HCT116 (cell line): ENCODE measurements around the gene TBC1D4. TPM values are rescaled to one million over a fixed set of nuclear protein-coding genes. Genes with fewer than 3 reads are reported as not detected.
"Not testable (repeated sequence)": the region's sequence is repeated elsewhere in the genome, so short reads cannot be mapped to it uniquely, and the experiment has no call there.

Experiments
- ATAC-seq: fragments of 200-7000 bp; cut with Tn5 transposase; 2 replicates; pipeline ENCODE4 v1.9.1; 2020; ENCODE audit warnings: mild to moderate bottlenecking, moderate library complexity
- BruUV-seq: library from RNA; stranded (reverse); fragments of 400-500 nt; replicated peaks from 2 replicates; lab custom pipeline; 2021; lab: Mats Ljungman, UMichigan
- CTCF ChIA-PET: fragments of 300-600 bp; sonication (Branson Sonifier 250); formaldehyde crosslinking; loops from one replicate; lab custom pipeline; 2021; ENCODE audit warnings: antibody characterized with exemption; lab: Charles Lee
- POLR2A ChIA-PET: fragments of 300-600, 350-600 bp; sonication (Branson Sonifier 250); formaldehyde crosslinking; loops from one replicate; lab custom pipeline; 2021; ENCODE audit warnings: antibody characterized with exemption; lab: Charles Lee
- RAD21 ChIA-PET, 2 experiments: fragments of 300-600 bp; sonication (Branson Sonifier 250); formaldehyde crosslinking; loops; one replicate each; lab custom pipeline; 2023; ENCODE audit warnings: low total read pairs in 2 of 2; ENCODE audit not compliant: uncharacterized antibody in 2 of 2, unreplicated experiment in 2 of 2, low non-redundant PET in 1 of 2; lab: Charles Lee
- DNase-seq: peaks from one replicate; pipeline ENCODE4 v3.0.0-alpha.2; 2010; ENCODE audit warnings: low read depth, low spot score
- H2AFZ ChIP-seq: fragments of 200-600 bp; shearing (Covaris generic), sonication (generic); 2 replicates; pipeline ENCODE4 v1.6.1; 2017; ENCODE audit warnings: low read depth, mixed run types, mixed read lengths, antibody characterized with exemption, low read length; ENCODE audit not compliant: poor library complexity, severe bottlenecking
- H3K27ac ChIP-seq: 2 replicates; pipeline ENCODE4 v1.5.1; 2012; ENCODE audit warnings: low read depth, low read length
- H3K27me3 ChIP-seq: fragments of 200-600 bp; sonication (generic); 2 replicates; pipeline ENCODE4 v1.6.1; 2016; ENCODE audit warnings: mixed run types, low read length, mixed read lengths; ENCODE audit not compliant: insufficient read depth
- H3K36me3 ChIP-seq, 2 experiments: fragments of 200-500 bp in 1 of 2; fragments of 200-600 bp in 1 of 2; sonication (Bioruptor generic) in 1 of 2; sonication (generic) in 1 of 2; 2 replicates each; pipeline versions ENCODE4 v1.5.1 to v1.6.1; 2014 to 2016; ENCODE audit warnings: low read length in 2 of 2, inconsistent platforms in 1 of 2, mixed read lengths in 1 of 2, mixed run types in 1 of 2; ENCODE audit not compliant: insufficient read depth in 2 of 2, control insufficient read depth in 1 of 2
- H3K4me1 ChIP-seq, 2 experiments: fragments of 200-600 bp in 1 of 2; sonication (generic) in 1 of 2; 2 replicates each; pipeline versions ENCODE4 v1.5.1 to v1.6.1; 2012 to 2017; ENCODE audit warnings: low read length in 2 of 2, inconsistent platforms in 1 of 2, mild to moderate bottlenecking in 1 of 2, mixed read lengths in 1 of 2, mixed run types in 1 of 2, moderate library complexity in 1 of 2; ENCODE audit not compliant: insufficient read depth in 2 of 2, control insufficient read depth in 1 of 2
- H3K4me2 ChIP-seq: fragments of 200-600 bp; sonication (generic); 2 replicates; pipeline ENCODE4 v1.6.1; 2017; ENCODE audit warnings: mixed run types, low read length, mixed read lengths
- H3K4me3 ChIP-seq, 2 experiments: fragments of 200-600 bp in 1 of 2; sonication (generic) in 1 of 2; replicated peaks in 1 of 2; 2 replicates each; pipeline ENCODE4 v1.5.1; 2011 to 2016; ENCODE audit warnings: low read length in 2 of 2, control low read depth in 1 of 2, low read depth in 1 of 2, mild to moderate bottlenecking in 1 of 2, mixed read lengths in 1 of 2, mixed run types in 1 of 2
- H3K79me2 ChIP-seq: fragments of 200-600 bp; sonication (generic); 2 replicates; pipeline ENCODE4 v1.6.1; 2017; ENCODE audit warnings: mild to moderate bottlenecking, mixed run types, low read length, moderate library complexity, mixed read lengths; ENCODE audit not compliant: insufficient read depth
- H3K9ac ChIP-seq: fragments of 200-600 bp; sonication (generic); 2 replicates; pipeline ENCODE4 v1.6.1; 2016; ENCODE audit warnings: low read length, mixed read lengths
- H3K9me2 ChIP-seq: fragments of 200-600 bp; sonication (generic), shearing (Covaris generic); 2 replicates; pipeline ENCODE4 v1.6.1; 2017; ENCODE audit warnings: mixed run types, mild to moderate bottlenecking, moderate library complexity; ENCODE audit not compliant: insufficient read depth
- H3K9me3 ChIP-seq, 2 experiments: fragments of 200-500 bp in 1 of 2; fragments of 200-600 bp in 1 of 2; sonication (Bioruptor generic) in 1 of 2; sonication (generic) in 1 of 2; 2 replicates each; pipeline ENCODE4 v1.6.1; 2014 to 2017; ENCODE audit warnings: low read length in 2 of 2, mixed read lengths in 2 of 2, inconsistent platforms in 1 of 2, low read depth in 1 of 2, mild to moderate bottlenecking in 1 of 2, mixed run types in 1 of 2, moderate library complexity in 1 of 2; ENCODE audit not compliant: control insufficient read depth in 1 of 2, insufficient read depth in 1 of 2
- H4K20me1 ChIP-seq: fragments of 200-600 bp; sonication (generic), shearing (Covaris generic); 2 replicates; pipeline ENCODE4 v1.6.1; 2017; ENCODE audit warnings: mixed run types, mild to moderate bottlenecking, moderate library complexity; ENCODE audit not compliant: insufficient read depth
- ATF3 ChIP-seq: IDR thresholded peaks from 2 replicates; pipeline ENCODE4 v1.6.1; 2012
- EZH2phosphoT487 ChIP-seq: fragments of 200-600 bp; IDR thresholded peaks from 2 replicates; pipeline ENCODE4 v1.6.1; 2018; ENCODE audit warnings: antibody characterized with exemption, borderline replicate concordance
- POLR2A ChIP-seq: IDR thresholded peaks from 2 replicates; pipeline ENCODE4 v1.7.0; 2011; ENCODE audit warnings: borderline replicate concordance; ENCODE audit not compliant: insufficient read depth, insufficient read length; ENCODE audit errors: extremely low read depth
- RAD21 ChIP-seq: IDR thresholded peaks from 2 replicates; pipeline ENCODE4 v1.6.1; 2012; ENCODE audit warnings: low read depth, mild to moderate bottlenecking
- SP1 ChIP-seq: IDR thresholded peaks from 2 replicates; pipeline ENCODE4 v1.6.1; 2012; ENCODE audit warnings: low read depth
- SRF ChIP-seq: IDR thresholded peaks from 2 replicates; pipeline ENCODE4 v1.6.1; 2012; ENCODE audit warnings: low read depth
- YY1 ChIP-seq: IDR thresholded peaks from 2 replicates; pipeline ENCODE4 v1.6.1; 2011; ENCODE audit warnings: low read length, low read depth, moderate library complexity, mild to moderate bottlenecking; ENCODE audit not compliant: insufficient replicate concordance; ENCODE audit errors: extremely low read depth
- intact Hi-C: fragments of 100-400 bp; cut with micrococcal nuclease; formaldehyde crosslinking; loops from 2 replicates; pipeline ENCODE4 v1.10.0; 2022
- total RNA-seq: library from RNA; stranded (reverse); gene quantifications from one replicate; pipeline ENCODE4 v1.2.1, GENCODE V29; 2021; ENCODE audit not compliant: unreplicated experiment
- TF ChIP-seq, protein P1 (sequence below): IDR thresholded peaks from 2 replicates; pipeline ENCODE4 v1.6.1; 2012

Gene TBC1D4
- total RNA-seq, 1 experiment from 2014 or later = 24.6 TPM

DNA sequence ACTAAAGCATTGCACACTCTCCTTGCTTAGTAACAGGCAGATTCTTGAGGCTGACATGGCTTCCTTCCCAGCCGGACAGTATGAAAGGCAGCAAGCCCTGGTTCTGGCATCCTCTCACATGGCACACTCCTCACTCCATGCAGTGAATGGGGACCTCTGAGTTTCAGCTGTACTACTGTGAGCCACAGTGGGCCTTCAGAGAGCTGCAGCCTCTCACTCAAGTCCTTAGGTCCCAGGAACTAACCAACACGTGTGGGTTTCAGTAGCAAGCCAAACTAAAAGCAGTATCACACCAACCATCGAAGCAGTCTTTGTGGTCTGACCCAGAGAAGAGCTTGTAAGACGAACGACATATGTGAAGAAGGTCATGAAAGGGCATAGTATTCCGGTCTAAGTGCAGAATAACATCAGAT, 128.2 kb downstream of the TBC1D4 start:
- H3K27ac ChIP-seq = no peak overlapping the region
- intact Hi-C loops = no loop called here
- no peaks in the 10 kb centered on the region; the same call in 1 of the 2 replicates for H3K79me2 ChIP-seq
- no peak overlapping the region for H2AFZ ChIP-seq
- no peaks in the 10 kb centered on the region for H3K9me3 ChIP-seq
- H3K36me3 ChIP-seq = no peaks in the 10 kb centered on the region
- no TSS peak for BruUV-seq
- no peaks in the 10 kb centered on the region for H3K27me3 ChIP-seq
- ChIA-PET RAD21 (no interaction called here), POLR2A (no interaction called here)
- H3K4me1 ChIP-seq = peaks cover 9 to 12% of the 10 kb centered on the region in 2 experiments
- ATAC-seq (no peak), DNase-seq (no peak)
- no peak overlapping the region for H3K9ac ChIP-seq
- H3K4me3 ChIP-seq = no peak overlapping the region
- H3K9me2 ChIP-seq = no peaks in the 10 kb centered on the region
- no peaks in the 10 kb centered on the region for H4K20me1 ChIP-seq
- H3K4me2 ChIP-seq = no peak overlapping the region
- no peak for TF ChIP-seq RAD21
- no peak for TF ChIP-seq YY1
- TF ChIP-seq ATF3 = no peak
- TF ChIP-seq, all 23 proteins: peak for 0
- CTCF ChIA-PET = no interaction called here

DNA sequence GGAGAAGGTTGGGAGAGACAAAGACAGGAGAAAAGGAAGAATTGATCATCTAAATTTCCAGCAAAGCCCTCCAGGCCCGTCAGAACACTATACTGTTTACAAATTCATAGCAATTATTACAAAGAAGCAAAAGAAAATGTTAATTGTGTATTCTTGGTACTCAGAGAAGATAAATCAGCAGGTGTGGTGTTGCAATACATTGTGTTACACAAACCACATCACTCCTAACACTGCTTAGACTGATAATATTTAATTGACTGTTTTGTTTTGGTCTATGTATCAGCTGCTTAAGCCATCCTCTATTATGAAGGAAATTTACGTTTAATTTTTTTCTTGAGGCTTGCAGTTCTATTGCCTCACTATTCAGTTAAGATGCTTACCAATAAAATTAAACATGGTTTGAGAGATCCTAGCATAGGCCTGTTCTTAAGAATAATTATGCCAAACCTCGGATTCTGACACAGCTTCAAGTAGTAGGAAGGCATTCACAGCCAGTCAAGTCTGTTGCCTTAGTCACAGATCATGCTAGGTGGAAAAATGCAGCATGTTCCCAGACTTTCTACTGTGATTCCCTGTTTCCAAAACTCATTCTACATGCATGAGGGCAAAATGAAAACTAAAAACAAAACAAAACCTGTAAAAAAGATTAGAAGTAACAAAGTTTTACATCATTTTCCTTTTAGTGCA, 129.2 kb downstream of the TBC1D4 start:
- intact Hi-C loops = no loop called here
- Histone ChIP-seq H3K4me1 (peaks cover 2 to 3% of the 10 kb centered on the region in 2 experiments; a peak in 2 of 4 replicates), H4K20me1 (no peaks in the 10 kb centered on the region), H3K79me2 (no peaks in the 10 kb centered on the region; the same call in 1 of the 2 replicates), H3K36me3 (no peaks in the 10 kb centered on the region), H3K4me3 (no peak overlapping the region), H3K27ac (no peak overlapping the region), H3K9me3 (no peaks in the 10 kb centered on the region), H3K9ac (no peak overlapping the region), H2AFZ (no peak overlapping the region), H3K4me2 (no peak overlapping the region), H3K9me2 (no peaks in the 10 kb centered on the region), H3K27me3 (no peaks in the 10 kb centered on the region)
- BruUV-seq = no TSS peak
- ATAC-seq (no peak), DNase-seq (no peak)
- POLR2A ChIA-PET = no interaction called here
- TF ChIP-seq POLR2A = no peak
- TF ChIP-seq SP1 = no peak
- TF ChIP-seq, protein P1, sequence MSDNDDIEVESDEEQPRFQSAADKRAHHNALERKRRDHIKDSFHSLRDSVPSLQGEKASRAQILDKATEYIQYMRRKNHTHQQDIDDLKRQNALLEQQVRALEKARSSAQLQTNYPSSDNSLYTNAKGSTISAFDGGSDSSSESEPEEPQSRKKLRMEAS = no peak
- TF ChIP-seq SRF = no peak
- TF ChIP-seq EZH2phosphoT487 = no peak
- RAD21 ChIA-PET = no interaction called here
- CTCF ChIA-PET = no interaction called here

GRCh38 chr13:75351538-75351937, 130.4 kb downstream of the TBC1D4 start:
- H3K9ac ChIP-seq, H3K4me2 ChIP-seq, H3K9me2 ChIP-seq, H3K4me1 ChIP-seq, H3K27ac ChIP-seq, H3K4me3 ChIP-seq, RAD21 ChIA-PET, ATAC-seq, H3K9me3 ChIP-seq, POLR2A ChIA-PET, H3K36me3 ChIP-seq, BruUV-seq, H2AFZ ChIP-seq, H3K27me3 ChIP-seq, H4K20me1 ChIP-seq, intact Hi-C loops, DNase-seq, H3K79me2 ChIP-seq, CTCF ChIA-PET: not testable (repeated sequence)
